ENCODE results near the gene SORL1. TPM values are rescaled to one million over a fixed set of nuclear protein-coding genes. Genes with fewer than 3 reads are reported as not detected.

The SORL1 gene
- total RNA-seq, 6 experiments from 2014 or later: 0.19 to 0.48 (median 0.36) TPM

- TF ChIP-seq CTCF (IDR thresholded peaks at IDR 0.05): no peak
- no peak overlapping the region for H3K4me3 Mint-ChIP-seq
- DNase-seq: peak; percentile 45
- H3K36me3 Mint-ChIP-seq (ENCODE audit: low read depth): no peaks in the 10 kb centered on the region; the same call in 1 of the 2 replicates
- H3K9me3 Mint-ChIP-seq: no peaks in the 10 kb centered on the region
- peaks cover 11% of the 10 kb centered on the region; the same call in 1 of the 2 replicates for H3K27me3 Mint-ChIP-seq (ENCODE audit: insufficient read depth)
- no peak overlapping the region for H3K27ac Mint-ChIP-seq
- peaks cover 39% of the 10 kb centered on the region for H3K4me1 Mint-ChIP-seq (ENCODE audit: low read depth)
Observed at GRCh38 chr11:121615501-121615900, 163.4 kb downstream of the SORL1 start.

GRCh38 chr11:121618516-121618915 is 166.4 kb downstream of the SORL1 start:
- Mint-ChIP-seq H3K27me3 (ENCODE audit: insufficient read depth) (peaks cover 10% of the 10 kb centered on the region), H3K36me3 (ENCODE audit: low read depth) (peaks cover 6% of the 10 kb centered on the region; the same call in 1 of the 2 replicates), H3K4me1 (ENCODE audit: low read depth) (peaks cover 46% of the 10 kb centered on the region), H3K9me3 (no peaks in the 10 kb centered on the region), H3K4me3 (no peak overlapping the region), H3K27ac (no peak overlapping the region)
- no peak for TF ChIP-seq CTCF (IDR thresholded peaks at IDR 0.05)
- no peak for DNase-seq

GRCh38 chr11:121625777-121626506 is 173.8 kb downstream of the SORL1 start:
- DNase-seq: no peak
- peaks cover 9% of the 10 kb centered on the region for H3K27me3 Mint-ChIP-seq (ENCODE audit: insufficient read depth)
- H3K4me3 Mint-ChIP-seq: no peak overlapping the region
- H3K36me3 Mint-ChIP-seq (ENCODE audit: low read depth): peaks cover 9% of the 10 kb centered on the region; the same call in 1 of the 2 replicates
- no peak overlapping the region for H3K27ac Mint-ChIP-seq
- no peaks in the 10 kb centered on the region for H3K9me3 Mint-ChIP-seq
- peaks cover 30% of the 10 kb centered on the region for H3K4me1 Mint-ChIP-seq (ENCODE audit: low read depth)
- TF ChIP-seq CTCF (IDR thresholded peaks at IDR 0.05): no peak

GRCh38 chr11:121626507-121626875 is 174.4 kb downstream of the SORL1 start:
- no peak for DNase-seq
- H3K27me3 Mint-ChIP-seq (ENCODE audit: insufficient read depth): peaks cover 8% of the 10 kb centered on the region
- no peak overlapping the region for H3K4me3 Mint-ChIP-seq
- no peaks in the 10 kb centered on the region for H3K9me3 Mint-ChIP-seq
- H3K27ac Mint-ChIP-seq: no peak overlapping the region
- H3K4me1 Mint-ChIP-seq (ENCODE audit: low read depth): peaks cover 36% of the 10 kb centered on the region
- no peak for TF ChIP-seq CTCF (IDR thresholded peaks at IDR 0.05)
- H3K36me3 Mint-ChIP-seq (ENCODE audit: low read depth): peaks cover 9% of the 10 kb centered on the region; the same call in 1 of the 2 replicates

GRCh38 chr11:121626980-121627379 is 174.9 kb downstream of the SORL1 start:
- Mint-ChIP-seq H3K9me3 (no peaks in the 10 kb centered on the region), H3K27me3 (ENCODE audit: insufficient read depth) (peaks cover 8% of the 10 kb centered on the region), H3K36me3 (ENCODE audit: low read depth) (peaks cover 9% of the 10 kb centered on the region; the same call in 1 of the 2 replicates), H3K4me1 (ENCODE audit: low read depth) (peaks cover 38% of the 10 kb centered on the region), H3K27ac (no peak overlapping the region), H3K4me3 (no peak overlapping the region)
- no peak for DNase-seq
- no peak for TF ChIP-seq CTCF (IDR thresholded peaks at IDR 0.05)

Data from HFFc6 (cell line).